Measurements from ENCODE around the gene BIRC5. TPM values are rescaled to one million over a fixed set of nuclear protein-coding genes. Genes with fewer than 3 reads are reported as not detected.
A peak's percentile ranks its signal among the peaks of the same experiment; 100 is the strongest.

Gene BIRC5
- total RNA-seq, 4 donors from 2014 or later, result 0.11 to 0.83 (median 0.13) TPM; not detected in 1

GRCh38 chr17:78241277-78242023 lies 27.4 kb downstream of the BIRC5 start:
- Histone ChIP-seq H3K27ac (no peak overlapping the region), H3K4me3 (replicated peaks in 1 of 3) (no peak overlapping the region), H3K36me3 (no peaks in the 10 kb centered on the region), H3K27me3 (no peaks in the 10 kb centered on the region), H3K9me3 (no peaks in the 10 kb centered on the region), H3K4me1 (no peaks in the 10 kb centered on the region)
- intact Hi-C loops (cut with DNase I), result no loop called here
- WGBS, 2 donors, result 83 to 91% methylated on average over 11 to 13 of the region's 13 CpGs
- TF ChIP-seq CTCF (IDR thresholded peaks at IDR 0.05) (no peak), POLR2A (IDR thresholded peaks at IDR 0.05) (no peak)
- no peak for DNase-seq

GRCh38 chr17:78242024-78242742 lies 28.1 kb downstream of the BIRC5 start:
- Histone ChIP-seq H3K9me3 (no peaks in the 10 kb centered on the region), H3K4me1 (no peaks in the 10 kb centered on the region), H3K4me3 (replicated peaks in 1 of 3) (no peak overlapping the region), H3K27ac (no peak overlapping the region), H3K27me3 (no peaks in the 10 kb centered on the region), H3K36me3 (no peaks in the 10 kb centered on the region)
- 80 to 83% methylated on average over 19 to 20 of the region's 21 CpGs for WGBS, 2 donors
- TF ChIP-seq CTCF (IDR thresholded peaks at IDR 0.05) (no peak), POLR2A (IDR thresholded peaks at IDR 0.05) (no peak)
- DNase-seq, result no peak
- intact Hi-C loops (cut with DNase I), result no loop called here

- Histone ChIP-seq H3K27ac (peak overlapping the region in 1 of 3 donors; percentile 45), H3K4me3 (replicated peaks in 1 of 3) (no peak overlapping the region), H3K9me3 (no peaks in the 10 kb centered on the region), H3K36me3 (no peaks in the 10 kb centered on the region), H3K4me1 (peaks cover 0 to 13% of the 10 kb centered on the region in 2 donors), H3K27me3 (no peaks in the 10 kb centered on the region)
- intact Hi-C loops (cut with DNase I), result loop anchor here (5.0 kb wide), 1 partner anchor 70 kb away; no protein-coding TSS in a partner anchor
- WGBS, 2 donors, result 73 to 79% methylated on average over 8 of the region's 8 CpGs
- DNase-seq, result no peak
- no peak for TF ChIP-seq CTCF (IDR thresholded peaks at IDR 0.05)
- TF ChIP-seq POLR2A (IDR thresholded peaks at IDR 0.05), result no peak
These were observed 33.3 kb downstream of the BIRC5 start for GRCh38 chr17:78247304-78247703.

GRCh38 chr17:78248051-78248914 lies 34.2 kb downstream of the BIRC5 start:
- TF ChIP-seq POLR2A (IDR thresholded peaks at IDR 0.05), result no peak
- TF ChIP-seq CTCF (IDR thresholded peaks at IDR 0.05), result no peak
- no peaks in the 10 kb centered on the region for H3K27me3 ChIP-seq
- peak overlapping the region in 2 of 3 donors; percentile 45 to 50 for H3K27ac ChIP-seq
- H3K36me3 ChIP-seq, result no peaks in the 10 kb centered on the region
- DNase-seq, result no peak
- H3K9me3 ChIP-seq, result no peaks in the 10 kb centered on the region
- H3K4me1 ChIP-seq, result peaks cover 0 to 18% of the 10 kb centered on the region in 2 donors
- H3K4me3 ChIP-seq (replicated peaks in 1 of 3), result no peak overlapping the region
- 85 to 86% methylated on average over 30 of the region's 30 CpGs for WGBS, 2 donors
- intact Hi-C loops (cut with DNase I), result loop anchor here (5.0 kb wide), 1 partner anchor 71 kb away; no protein-coding TSS in a partner anchor
